GM19023 (cell line): ENCODE measurements around the gene NSG1.
"Not testable (repeated sequence)": the region's sequence is repeated elsewhere in the genome, so short reads cannot be mapped to it uniquely, and the experiment has no call there.

Experiments used
- ATAC-seq: cut with Tn5 transposase; IDR thresholded peaks from one replicate; pipeline ENCODE4 v1.9.1; 2021; ENCODE audit warnings: mild to moderate bottlenecking, moderate library complexity; ENCODE audit not compliant: unreplicated experiment

NSG1 gene

GRCh38 chr4:4461850-4462249 is 74.9 kb downstream of the NSG1 start:
- ATAC-seq = no peak

GRCh38 chr4:4462970-4463369 is 76.1 kb downstream of the NSG1 start:
- ATAC-seq = no peak

DNA sequence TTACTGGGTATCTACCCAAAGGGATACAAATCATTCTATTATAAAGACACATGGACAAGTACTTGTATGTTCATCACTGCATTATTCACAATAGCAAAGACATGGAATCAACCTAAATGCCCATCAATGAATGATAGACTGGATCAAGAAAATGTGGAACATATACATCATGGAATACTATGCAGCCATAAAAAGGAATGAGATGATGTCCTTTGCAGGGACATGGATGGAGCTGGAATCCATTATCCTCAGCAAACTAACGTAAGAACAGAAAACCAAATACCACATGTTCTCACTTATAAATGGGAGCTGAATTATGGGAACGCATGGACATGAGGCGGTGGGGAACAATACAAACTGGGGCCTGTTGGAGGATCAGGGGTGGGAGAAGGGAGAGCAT is 78.3 kb downstream of the NSG1 start:
- not testable (repeated sequence) for ATAC-seq
